HepG2 (cell line): ENCODE measurements around the gene PLB1. TPM values are rescaled to one million over a fixed set of nuclear protein-coding genes. Genes with fewer than 3 reads are reported as not detected.

Experiments used
- ATAC-seq: fragments of 200-7000 bp; cut with Tn5 transposase; 3 replicates; pipeline ENCODE4 v1.9.1; 2020; ENCODE audit warnings: mild to moderate bottlenecking, moderate library complexity
- BruUV-seq: library from RNA; stranded (reverse); fragments of 400-500 nt; replicated peaks from 2 replicates; lab custom pipeline; 2021; lab: Mats Ljungman, UMichigan
- CTCF ChIA-PET: fragments of 300-600 bp; formaldehyde crosslinking; extraction: SDS; loops from one replicate; lab custom pipeline; 2021; ENCODE audit warnings: low total read pairs, inconsistent platforms, low intra/inter-chr PET ratio; lab: Yijun Ruan, JAX
- POLR2A ChIA-PET: fragments of 350-600 bp; sonication (Branson Sonifier 250); formaldehyde crosslinking; loops from one replicate; lab custom pipeline; 2020; ENCODE audit warnings: antibody characterized with exemption, inconsistent platforms; lab: Yijun Ruan, JAX
- DNase-seq: peaks from one replicate; pipeline ENCODE4 v3.0.0-alpha.2; 2015; ENCODE audit warnings: low spot score
- FAIRE-seq: peaks from 3 replicates; lab custom pipeline; 2011; peaks lifted over from hg19 to GRCh38; lab: Jason Lieb, UNC
- H2AFZ ChIP-seq: one replicate; pipeline ENCODE4 v1.6.1; 2011; ENCODE audit warnings: low read length, inconsistent platforms
- H3K27ac ChIP-seq: fragments of 300-600 bp; 3 replicates; pipeline ENCODE4 v1.8.0; 2011; ENCODE audit warnings: mixed run types, mild to moderate bottlenecking, mixed read lengths, low read length, inconsistent platforms; ENCODE audit not compliant: insufficient read depth; ENCODE audit errors: extremely low read length
- H3K27me3 ChIP-seq, 2 experiments: fragments of 200-600 bp in 1 of 2; 2 replicates in 1 of 2; 3 replicates in 1 of 2; pipeline versions ENCODE4 v1.6.0 to v1.8.0; 2011; ENCODE audit warnings: low read length in 2 of 2, mild to moderate bottlenecking in 2 of 2, moderate library complexity in 2 of 2, inconsistent platforms in 1 of 2; ENCODE audit not compliant: insufficient read depth in 2 of 2, control insufficient read depth in 1 of 2
- H3K36me3 ChIP-seq, 2 experiments: fragments of 200-600 bp in 1 of 2; replicated peaks in 1 of 2; 2 replicates in 1 of 2; 3 replicates in 1 of 2; pipeline versions ENCODE4 v1.5.1 to v1.8.0; 2011; ENCODE audit warnings: low read length in 2 of 2, inconsistent platforms in 1 of 2; ENCODE audit not compliant: insufficient read depth in 2 of 2, control insufficient read depth in 1 of 2
- H3K4me1 ChIP-seq: 2 replicates; pipeline ENCODE4 v1.5.1; 2012; ENCODE audit warnings: low read length, inconsistent platforms; ENCODE audit not compliant: insufficient read depth
- H3K4me2 ChIP-seq: 2 replicates; pipeline ENCODE4 v1.6.0; 2011; ENCODE audit warnings: low read depth, low read length, inconsistent platforms
- H3K4me3 ChIP-seq, 3 experiments: fragments of 200-600 bp in 1 of 3; sonication (generic), shearing (Covaris generic) in 1 of 3; replicated peaks in 1 of 3; 2 replicates each; pipeline ENCODE4 v1.5.1; 2011 to 2016; ENCODE audit warnings: low read length in 3 of 3, inconsistent platforms in 2 of 3, low read depth in 2 of 3, mild to moderate bottlenecking in 2 of 3, control low read depth in 1 of 3, mixed read lengths in 1 of 3; ENCODE audit not compliant: insufficient read depth in 1 of 3
- H3K79me2 ChIP-seq: one replicate; pipeline ENCODE4 v1.6.1; 2011; ENCODE audit warnings: low read length, inconsistent platforms; ENCODE audit not compliant: insufficient read depth
- H3K9ac ChIP-seq: 2 replicates; pipeline ENCODE4 v1.6.0; 2011; ENCODE audit warnings: mild to moderate bottlenecking, low read depth, low read length, inconsistent platforms; ENCODE audit not compliant: insufficient read depth
- H3K9me3 ChIP-seq: 2 replicates; pipeline ENCODE4 v1.5.1; 2012; ENCODE audit warnings: mild to moderate bottlenecking, low read length
- H4K20me1 ChIP-seq: 2 replicates; pipeline ENCODE4 v1.6.0; 2011; ENCODE audit warnings: inconsistent platforms, mild to moderate bottlenecking, low read length, moderate library complexity; ENCODE audit not compliant: insufficient read depth
- CENPBD1 ChIP-seq: sonication (generic); formaldehyde crosslinking; IDR thresholded peaks from 2 replicates; pipeline ENCODE4 v1.8.0; 2022; ENCODE audit warnings: missing genetic modification reagents, low read depth, mild to moderate bottlenecking, borderline replicate concordance
- ERF ChIP-seq: IDR thresholded peaks from 2 replicates; pipeline ENCODE4 v1.6.1; 2018; ENCODE audit warnings: missing biosample characterization, missing genetic modification reagents
- HIVEP1 ChIP-seq: sonication (generic); formaldehyde crosslinking; IDR thresholded peaks from 2 replicates; pipeline ENCODE4 v1.4.0; 2020; ENCODE audit warnings: mild to moderate bottlenecking, missing genetic modification reagents
- MTERF4 ChIP-seq: sonication (generic); formaldehyde crosslinking; IDR thresholded peaks from 2 replicates; pipeline ENCODE4 v1.8.0; 2023; ENCODE audit warnings: mild to moderate bottlenecking, missing genetic modification reagents
- PHF21A ChIP-seq: sonication (generic); formaldehyde crosslinking; IDR thresholded peaks from 2 replicates; pipeline ENCODE4 v1.5.0; 2020; ENCODE audit warnings: mild to moderate bottlenecking, missing genetic modification reagents
- ZMYM3 ChIP-seq: sonication (generic); formaldehyde crosslinking; IDR thresholded peaks from 2 replicates; pipeline ENCODE4 v1.5.1; 2020; ENCODE audit warnings: mild to moderate bottlenecking, missing genetic modification reagents
- ZNF329 ChIP-seq: sonication (generic); formaldehyde crosslinking; IDR thresholded peaks from 2 replicates; pipeline ENCODE4 v1.9.0; 2021; ENCODE audit warnings: low read depth, mild to moderate bottlenecking, missing genetic modification reagents
- ZNF33A ChIP-seq: sonication (generic); formaldehyde crosslinking; IDR thresholded peaks from 2 replicates; pipeline ENCODE4 v1.5.1; 2020; ENCODE audit warnings: missing genetic modification reagents, mild to moderate bottlenecking, moderate library complexity, borderline replicate concordance
- ZNF441 ChIP-seq: sonication (generic); formaldehyde crosslinking; IDR thresholded peaks from 2 replicates; pipeline ENCODE4 v1.7.0; 2021; ENCODE audit warnings: missing genetic modification reagents, borderline replicate concordance
- ZNF768 ChIP-seq: sonication (generic); formaldehyde crosslinking; IDR thresholded peaks from 2 replicates; pipeline ENCODE4 v1.4.0; 2020; ENCODE audit warnings: missing genetic modification reagents
- ZSCAN5A ChIP-seq: sonication (generic); formaldehyde crosslinking; IDR thresholded peaks from 2 replicates; pipeline ENCODE4 v1.8.0; 2022; ENCODE audit warnings: mild to moderate bottlenecking, missing genetic modification reagents, borderline replicate concordance
- WGBS: methylation state at CpG from one replicate; pipeline ENCODE4 v1.1.6; 2017; ENCODE audit warnings: low lambda C conversion rate; 5-methylcytosine and 5-hydroxymethylcytosine counted together
- in situ Hi-C: cut with HindIII; loops from 2 replicates; pipeline ENCODE4 v1.10.0; 2017; ENCODE audit warnings: low pct_unique_long_range_greater_than_20kb; ENCODE audit not compliant: extremely low pct_ligation_motif_present
- intact Hi-C: fragments of 100-400 bp; cut with micrococcal nuclease; formaldehyde crosslinking; loops from one replicate; pipeline ENCODE4 v1.10.0; 2022; ENCODE audit not compliant: unreplicated experiment
- polyA plus RNA-seq, 8 experiments: library from polyadenylated mRNA; depleted of rRNA in 3 of 8; stranded (reverse) in 7 of 8; unstranded in 1 of 8; fragments of >200 nt; fragmentation: Illumina TruSeq in 4 of 8; extraction: Trizol in 4 of 8; gene quantifications; 2 replicates each; pipeline versions ENCODE4 v1.2.1 to v1.2.3, GENCODE V29; 2011 to 2016; ENCODE audit warnings: low read depth in 4 of 8, missing spikeins in 1 of 8, mixed read lengths in 1 of 8; ENCODE audit not compliant: insufficient read depth in 1 of 8
- total RNA-seq, 5 experiments: library from RNA; depleted of rRNA; stranded (reverse); fragments of >200 nt; fragmentation: Illumina TruSeq; extraction: Trizol; gene quantifications; 2 replicates each; pipeline ENCODE4 v1.2.3, GENCODE V29; 2016; ENCODE audit warnings: low read depth in 1 of 5

PLB1 gene
- total and polyA plus RNA-seq, 2 of the 13 experiments (the other 11 are each of a cell fraction or from before 2014, with no cell fraction given): 0.20 to 1.8 TPM

GRCh38 chr2:28565033-28565432 lies 69.2 kb downstream of the PLB1 start (continued):
- no peak for TF ChIP-seq ZSCAN5A (CRISPR knock-in tag)
- no peak for TF ChIP-seq ZNF329 (CRISPR knock-in tag)

- Histone ChIP-seq H3K9ac (no peak overlapping the region), H3K27me3 (peaks cover 0 to 28% of the 10 kb centered on the region in 2 experiments; a peak in 4 of 5 replicates), H4K20me1 (no peaks in the 10 kb centered on the region), H3K27ac (no peak overlapping the region), H3K4me3 (no peak overlapping the region), H3K36me3 (no peaks in the 10 kb centered on the region), H3K4me2 (peak overlapping the region; percentile 95), H3K79me2 (no peaks in the 10 kb centered on the region), H2AFZ (no peak overlapping the region), H3K4me1 (peaks cover 7% of the 10 kb centered on the region), H3K9me3 (no peaks in the 10 kb centered on the region)
- intact Hi-C loops: loop anchor here (5.0 to 10.0 kb wide), 2 partner anchors 56 to 861 kb away; no protein-coding TSS in a partner anchor
- ChIA-PET CTCF (interaction anchor here (1.4 to 2.4 kb wide), 4 partner anchors 18 to 187 kb away, joined by 6 to 32 read pairs (median 12); partner anchors contain the start of gene PPP1CB), POLR2A (interaction anchor here (0.9 kb wide), 1 partner anchor 41 kb away, joined by 3 read pairs; no protein-coding TSS in a partner anchor)
- no TSS peak for BruUV-seq
- no peak for TF ChIP-seq ZNF441 (CRISPR knock-in tag)
- no peak for TF ChIP-seq ZNF33A (CRISPR knock-in tag)
- no peak for TF ChIP-seq ERF (CRISPR knock-in tag)
- no peak for TF ChIP-seq MTERF4 (CRISPR knock-in tag)
- TF ChIP-seq ZMYM3 (CRISPR knock-in tag): 0 out of 2 replicates have a peak, but pooled peaks have one; percentile 43
- TF ChIP-seq ZNF768: peak; percentile 77; the same call in 1 of the 2 replicates
- TF ChIP-seq PHF21A (CRISPR knock-in tag): no peak
- TF ChIP-seq CENPBD1: no peak
- TF ChIP-seq HIVEP1 (CRISPR knock-in tag): no peak
- no peak for DNase-seq
- in situ Hi-C loops: no loop called here
- FAIRE-seq: no peak
- 34% methylated on average over 3 of the region's 3 CpGs for WGBS
- ATAC-seq: no peak
Measured at GRCh38 chr2:28565720-28566295, 69.9 kb downstream of the PLB1 start.
